H1 (cell line): Measurements from ENCODE around the gene POLN. TPM values are rescaled to one million over a fixed set of nuclear protein-coding genes. Genes with fewer than 3 reads are reported as not detected.
"Not testable (repeated sequence)": the region's sequence is repeated elsewhere in the genome, so short reads cannot be mapped to it uniquely, and the experiment has no call there.

Source experiments
- CTCF ChIA-PET: fragments of 300-600 bp; sonication (Branson Sonifier 250); formaldehyde crosslinking; loops from one replicate; lab custom pipeline; 2021; ENCODE audit not compliant: partially characterized antibody; lab: Charles Lee
- POLR2A ChIA-PET: fragments of 300-600 bp; sonication (Branson Sonifier 250); formaldehyde crosslinking; loops from one replicate; lab custom pipeline; 2021; ENCODE audit warnings: inconsistent platforms; ENCODE audit not compliant: partially characterized antibody; lab: Charles Lee
- DNase-seq, 2 experiments: peaks; one replicate each; pipeline versions ENCODE4 v3.0.0 to v3.0.0-alpha.2; 2010 to 2022; ENCODE audit warnings: low spot score in 2 of 2, low read depth in 1 of 2, mixed read lengths in 1 of 2
- FAIRE-seq: peaks from 2 replicates; lab custom pipeline; 2011; peaks lifted over from hg19 to GRCh38; lab: Jason Lieb, UNC
- H2AFZ ChIP-seq: 2 replicates; pipeline ENCODE4 v1.8.1; 2012; ENCODE audit warnings: low read length, inconsistent platforms
- H2AK5ac ChIP-seq: 2 replicates; pipeline ENCODE4 v1.6.1; 2013; ENCODE audit warnings: low read depth, low read length
- H2BK120ac ChIP-seq: replicated peaks from 2 replicates; pipeline ENCODE3; 2013; ENCODE audit warnings: low read depth, low read length, inconsistent platforms
- H2BK12ac ChIP-seq: 2 replicates; pipeline ENCODE4 v1.6.1; 2013; ENCODE audit warnings: low read depth, low read length
- H2BK15ac ChIP-seq: 2 replicates; pipeline ENCODE4 v1.6.1; 2013; ENCODE audit warnings: low read length
- H2BK20ac ChIP-seq: 2 replicates; pipeline ENCODE4 v1.6.1; 2013; ENCODE audit warnings: low read length
- H2BK5ac ChIP-seq: 2 replicates; pipeline ENCODE4 v1.6.1; 2013; ENCODE audit warnings: low read depth, low read length
- H3K14ac ChIP-seq: 2 replicates; pipeline ENCODE4 v1.6.1; 2013; ENCODE audit warnings: inconsistent platforms; ENCODE audit not compliant: insufficient read length
- H3K18ac ChIP-seq: 2 replicates; pipeline ENCODE4 v1.6.1; 2013; ENCODE audit warnings: low read length; ENCODE audit errors: extremely low read depth
- H3K23ac ChIP-seq: 2 replicates; pipeline ENCODE4 v1.6.1; 2013; ENCODE audit warnings: inconsistent platforms; ENCODE audit not compliant: insufficient read length
- H3K23me2 ChIP-seq: 2 replicates; pipeline ENCODE4 v1.6.1; 2013; ENCODE audit warnings: low read depth, low read length
- H3K27ac ChIP-seq: 2 replicates; pipeline ENCODE4 v1.6.1; 2011; ENCODE audit warnings: low read depth, low read length, inconsistent platforms
- H3K27me3 ChIP-seq, 4 experiments: replicated peaks in 1 of 4; 1 replicate in 1 of 4; 2 replicates in 3 of 4; pipeline versions ENCODE4 v1.6.1 to v1.8.1; 2011 to 2013; ENCODE audit warnings: low read length in 3 of 4, mild to moderate bottlenecking in 3 of 4, inconsistent platforms in 2 of 4, mixed read lengths in 2 of 4, moderate library complexity in 1 of 4; ENCODE audit not compliant: control insufficient read depth in 3 of 4, insufficient read depth in 3 of 4; ENCODE audit errors: extremely low read depth in 1 of 4
- H3K36me3 ChIP-seq, 4 experiments: 2 replicates each; pipeline versions ENCODE4 v1.6.1 to v1.8.1; 2011 to 2013; ENCODE audit warnings: mild to moderate bottlenecking in 4 of 4, low read length in 3 of 4, moderate library complexity in 2 of 4, control low read depth in 1 of 4, inconsistent platforms in 1 of 4; ENCODE audit not compliant: insufficient read depth in 4 of 4, control insufficient read depth in 2 of 4
- H3K4ac ChIP-seq: replicated peaks from 2 replicates; pipeline ENCODE3; 2013; ENCODE audit warnings: low read length, low read depth, mixed read lengths, inconsistent platforms; ENCODE audit not compliant: insufficient read length
- H3K4me1 ChIP-seq, 4 experiments: replicated peaks in 1 of 4; 1 replicate in 1 of 4; 2 replicates in 3 of 4; pipeline versions ENCODE4 v1.6.1 to v1.8.1; 2011 to 2013; ENCODE audit warnings: low read length in 3 of 4, inconsistent platforms in 2 of 4, mixed read lengths in 1 of 4; ENCODE audit not compliant: insufficient read depth in 4 of 4, control insufficient read depth in 3 of 4
- H3K4me2 ChIP-seq, 2 experiments: 2 replicates each; pipeline versions ENCODE4 v1.6.1 to v1.8.1; 2011 to 2013; ENCODE audit warnings: low read depth in 2 of 2, low read length in 2 of 2, control low read depth in 1 of 2, inconsistent platforms in 1 of 2, mild to moderate bottlenecking in 1 of 2; ENCODE audit not compliant: insufficient read depth in 1 of 2
- H3K4me3 ChIP-seq, 4 experiments: fragments of 200-600, 300-600 bp in 1 of 4; sonication (generic), shearing (Covaris generic), sonication (Bioruptor Twin) in 1 of 4; 2 replicates each; pipeline versions ENCODE4 v1.5.1 to v1.8.1; 2011 to 2016; ENCODE audit warnings: low read length in 4 of 4, low read depth in 3 of 4, control low read depth in 2 of 4, inconsistent platforms in 2 of 4, mild to moderate bottlenecking in 2 of 4, mixed read lengths in 1 of 4, moderate library complexity in 1 of 4; ENCODE audit not compliant: insufficient read depth in 2 of 4; ENCODE audit errors: extremely low read depth in 1 of 4
- H3K56ac ChIP-seq: replicated peaks from 2 replicates; pipeline ENCODE3; 2013; ENCODE audit warnings: low read depth, mild to moderate bottlenecking, mixed read lengths, low read length, inconsistent platforms; ENCODE audit not compliant: insufficient read length
- H3K79me1 ChIP-seq: 2 replicates; pipeline ENCODE4 v1.6.1; 2013; ENCODE audit warnings: low read depth, low read length, control low read depth
- H3K79me2 ChIP-seq, 2 experiments: 2 replicates each; pipeline versions ENCODE4 v1.6.1 to v1.8.1; 2012 to 2013; ENCODE audit warnings: low read length in 2 of 2, mild to moderate bottlenecking in 2 of 2, inconsistent platforms in 1 of 2; ENCODE audit not compliant: insufficient read depth in 2 of 2, control insufficient read depth in 1 of 2
- H3K9ac ChIP-seq, 4 experiments: replicated peaks in 1 of 4; 1 replicate in 1 of 4; 2 replicates in 3 of 4; pipeline versions ENCODE4 v1.6.1 to v1.8.1; 2011 to 2013; ENCODE audit warnings: low read depth in 3 of 4, low read length in 3 of 4, control low read depth in 2 of 4, mild to moderate bottlenecking in 2 of 4, moderate library complexity in 2 of 4, inconsistent platforms in 1 of 4; ENCODE audit errors: extremely low read depth in 1 of 4
- H3K9me3 ChIP-seq, 2 experiments: 2 replicates each; pipeline versions ENCODE4 v1.6.1 to v1.8.1; 2012 to 2013; ENCODE audit warnings: mild to moderate bottlenecking in 2 of 2, moderate library complexity in 2 of 2, control low read depth in 1 of 2, inconsistent platforms in 1 of 2, low read depth in 1 of 2, low read length in 1 of 2, mixed read lengths in 1 of 2; ENCODE audit not compliant: insufficient read depth in 2 of 2
- H4K20me1 ChIP-seq, 2 experiments: replicated peaks in 1 of 2; 2 replicates each; pipeline versions ENCODE3 to v1.8.1; 2011 to 2013; ENCODE audit warnings: inconsistent platforms in 2 of 2, low read length in 2 of 2, mild to moderate bottlenecking in 1 of 2; ENCODE audit not compliant: insufficient read depth in 2 of 2, control insufficient read depth in 1 of 2
- H4K5ac ChIP-seq: 2 replicates; pipeline ENCODE4 v1.6.1; 2013; ENCODE audit warnings: low read length, low read depth, mixed read lengths, inconsistent platforms; ENCODE audit not compliant: insufficient read length
- H4K8ac ChIP-seq: 2 replicates; pipeline ENCODE4 v1.8.0; 2013; ENCODE audit warnings: mild to moderate bottlenecking, moderate library complexity, low read length, inconsistent platforms; ENCODE audit not compliant: insufficient read depth; ENCODE audit errors: extremely low read depth
- H4K91ac ChIP-seq: replicated peaks from 2 replicates; pipeline ENCODE3; 2013; ENCODE audit warnings: low read length, mixed read lengths, inconsistent platforms; ENCODE audit not compliant: insufficient read length
- CBX5 ChIP-seq: fragments of 300-800, 300-1000 bp; sonication (generic); IDR thresholded peaks from 2 replicates; pipeline ENCODE4 v1.7.1; 2016; ENCODE audit warnings: antibody characterized with exemption, low read length, low read depth
- CHD1 ChIP-seq: IDR thresholded peaks from 2 replicates; pipeline ENCODE4 v1.6.1; 2012; ENCODE audit warnings: low read depth, low read length, improper control_type of control experiment
- CTBP2 ChIP-seq: IDR thresholded peaks from 2 replicates; pipeline ENCODE4 v1.7.0; 2011; ENCODE audit warnings: borderline replicate concordance, mild to moderate bottlenecking, moderate library complexity, mixed read lengths, low read length; ENCODE audit not compliant: insufficient read depth, insufficient read length
- E2F6 ChIP-seq: IDR thresholded peaks from 2 replicates; pipeline ENCODE4 v1.6.1; 2012; ENCODE audit warnings: inconsistent platforms
- EGR1 ChIP-seq: IDR thresholded peaks from 2 replicates; pipeline ENCODE4 v1.6.1; 2011; ENCODE audit warnings: low read depth, low read length, borderline replicate concordance
- EP300 ChIP-seq, 2 experiments: IDR thresholded peaks; 1 replicate in 1 of 2; 2 replicates in 1 of 2; pipeline ENCODE4 v1.6.1; 2011 to 2012; ENCODE audit warnings: low read depth in 2 of 2, low read length in 2 of 2, mild to moderate bottlenecking in 2 of 2, borderline replicate concordance in 1 of 2, inconsistent platforms in 1 of 2, moderate library complexity in 1 of 2
- GABPA ChIP-seq: IDR thresholded peaks from 2 replicates; pipeline ENCODE4 v1.6.1; 2011; ENCODE audit warnings: mild to moderate bottlenecking, low read length, moderate library complexity, borderline replicate concordance; ENCODE audit not compliant: insufficient read depth
- KDM4A ChIP-seq: IDR thresholded peaks from one replicate; pipeline ENCODE4 v1.7.1; 2012; ENCODE audit warnings: low read depth, mild to moderate bottlenecking, moderate library complexity, low read length, inconsistent platforms; ENCODE audit not compliant: severe bottlenecking
- SIN3A ChIP-seq, 2 experiments: IDR thresholded peaks in 1 of 2; conservative IDR thresholded peaks in 1 of 2; 2 replicates each; pipeline ENCODE4 v1.6.1; 2011 to 2012; ENCODE audit warnings: low read length in 2 of 2, improper control_type of control experiment in 1 of 2, low read depth in 1 of 2, mild to moderate bottlenecking in 1 of 2
- TEAD4 ChIP-seq: IDR thresholded peaks from 2 replicates; pipeline ENCODE4 v1.6.1; 2012; ENCODE audit warnings: low read depth, low read length, inconsistent platforms, mixed read lengths
- USF2 ChIP-seq: IDR thresholded peaks from 2 replicates; pipeline ENCODE4 v1.6.1; 2011; ENCODE audit warnings: low read length, improper control_type of control experiment
- YY1 ChIP-seq: IDR thresholded peaks from 2 replicates; pipeline ENCODE4 v1.6.1; 2011; ENCODE audit warnings: low read depth, mild to moderate bottlenecking, low read length
- polyA plus RNA-seq, 7 experiments: library from polyadenylated mRNA; depleted of rRNA in 3 of 7; stranded (reverse) in 5 of 7; unstranded in 2 of 7; fragments of >200 nt in 5 of 7; fragments of 200-250 nt in 2 of 7; gene quantifications; 1 replicate in 5 of 7; 2 replicates in 1 of 7; 4 replicates in 1 of 7; pipeline versions ENCODE4 v1.2.1 to v1.2.3, GENCODE V29; 2011 to 2013; ENCODE audit warnings: missing spikeins in 2 of 7, mixed read lengths in 2 of 7
- total RNA-seq: library from RNA; stranded (reverse); fragmentation: NEBNext Ultra II Directional; extraction: Animal tissue kit (Norgen Biotek cat#: 25700); gene quantifications from 2 replicates; pipeline ENCODE4 v1.2.1, GENCODE V29; 2021

Gene POLN
- total and polyA plus RNA-seq, 2 of the 8 experiments (the other 6 are each of a cell fraction or from before 2014, with no cell fraction given), result 0.98 to 1.5 TPM

GRCh38 chr4:2036327-2036726 is 205.6 kb downstream of the POLN start (continued):
- no peak for TF ChIP-seq E2F6
- TF ChIP-seq EP300 (IDR thresholded peaks at IDR 0.05; ENCODE audit: borderline replicate concordance in 1 of 2, low read depth in 2 of 2, low read length in 2 of 2), result no peak
- no peak for TF ChIP-seq EGR1
- no peak for TF ChIP-seq TEAD4
- TF ChIP-seq GABPA, result no peak
- TF ChIP-seq CHD1, result no peak
- no peak for TF ChIP-seq USF2
- no peak for TF ChIP-seq CTBP2
- TF ChIP-seq YY1, result no peak
- TF ChIP-seq CBX5, result no peak
- TF ChIP-seq KDM4A, result no peak
- TF ChIP-seq SIN3A (conservative IDR thresholded peaks at IDR 0.05 in 1 of 2, IDR thresholded peaks at IDR 0.05 in 1 of 2; ENCODE audit: low read depth in 1 of 2, low read length in 2 of 2), result no peak

- POLR2A ChIA-PET, H2AFZ ChIP-seq, H3K27me3 ChIP-seq, H3K23ac ChIP-seq, DNase-seq, H4K91ac ChIP-seq, H3K27ac ChIP-seq, H3K23me2 ChIP-seq, H2BK5ac ChIP-seq, H2BK20ac ChIP-seq, H3K79me2 ChIP-seq, H2AK5ac ChIP-seq, H3K14ac ChIP-seq, H3K79me1 ChIP-seq, FAIRE-seq, H3K4ac ChIP-seq, H4K20me1 ChIP-seq, H2BK15ac ChIP-seq, H3K9me3 ChIP-seq, H3K18ac ChIP-seq, H3K36me3 ChIP-seq, H3K4me2 ChIP-seq, H4K8ac ChIP-seq, H3K4me1 ChIP-seq, H3K9ac ChIP-seq, H3K4me3 ChIP-seq, H4K5ac ChIP-seq, H3K56ac ChIP-seq, H2BK12ac ChIP-seq, H2BK120ac ChIP-seq: not testable (repeated sequence)
- CTCF ChIA-PET, result interaction anchor here (0.5 to 0.9 kb wide), 2 partner anchors 8 to 13 kb away, joined by 3 read pairs; no protein-coding TSS in a partner anchor
Measured at GRCh38 chr4:2031161-2031560, 210.8 kb downstream of the POLN start.
